Measurements from ENCODE around the gene C1orf116.

The C1orf116 gene

DNA sequence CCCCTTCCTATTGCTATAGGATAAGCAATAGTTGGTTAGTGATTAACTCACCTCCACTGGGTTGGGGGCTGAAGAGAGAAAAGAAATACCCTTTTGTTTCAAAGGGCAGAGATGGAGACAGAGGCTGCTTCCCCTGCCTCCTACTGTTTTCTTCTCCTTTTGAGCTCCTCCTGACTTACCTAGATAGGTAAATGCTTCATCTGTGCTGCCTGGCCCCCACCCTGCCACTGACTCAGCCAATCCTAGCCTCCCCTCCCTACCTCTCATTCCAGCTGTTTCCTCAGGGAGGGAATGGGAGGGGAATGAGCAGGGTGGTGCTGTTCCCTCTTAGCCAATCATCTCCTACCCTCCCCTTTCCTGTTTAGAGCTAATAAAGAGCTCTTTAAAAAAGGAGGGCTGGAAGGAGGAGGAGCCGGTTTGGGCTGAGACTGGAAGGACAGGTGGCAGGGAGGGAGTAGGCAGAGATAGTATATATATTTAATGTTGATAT is at the start of gene C1orf116:
Gene C1orf116 (minus strand): TSS at position 229 of the 490 bp plus-strand sequence. CDS start 5,158 bp downstream, outside the sequence.
- peak within 1 kb of the TSS; percentile 63 for H3K4me3 ChIP-seq (ENCODE audit: low read depth, low read length)
- TF ChIP-seq, protein P1, sequence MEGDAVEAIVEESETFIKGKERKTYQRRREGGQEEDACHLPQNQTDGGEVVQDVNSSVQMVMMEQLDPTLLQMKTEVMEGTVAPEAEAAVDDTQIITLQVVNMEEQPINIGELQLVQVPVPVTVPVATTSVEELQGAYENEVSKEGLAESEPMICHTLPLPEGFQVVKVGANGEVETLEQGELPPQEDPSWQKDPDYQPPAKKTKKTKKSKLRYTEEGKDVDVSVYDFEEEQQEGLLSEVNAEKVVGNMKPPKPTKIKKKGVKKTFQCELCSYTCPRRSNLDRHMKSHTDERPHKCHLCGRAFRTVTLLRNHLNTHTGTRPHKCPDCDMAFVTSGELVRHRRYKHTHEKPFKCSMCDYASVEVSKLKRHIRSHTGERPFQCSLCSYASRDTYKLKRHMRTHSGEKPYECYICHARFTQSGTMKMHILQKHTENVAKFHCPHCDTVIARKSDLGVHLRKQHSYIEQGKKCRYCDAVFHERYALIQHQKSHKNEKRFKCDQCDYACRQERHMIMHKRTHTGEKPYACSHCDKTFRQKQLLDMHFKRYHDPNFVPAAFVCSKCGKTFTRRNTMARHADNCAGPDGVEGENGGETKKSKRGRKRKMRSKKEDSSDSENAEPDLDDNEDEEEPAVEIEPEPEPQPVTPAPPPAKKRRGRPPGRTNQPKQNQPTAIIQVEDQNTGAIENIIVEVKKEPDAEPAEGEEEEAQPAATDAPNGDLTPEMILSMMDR (IDR thresholded peaks at IDR 0.05; ENCODE audit: control insufficient read depth, extremely low read depth, insufficient read depth) = no peak
- peak; percentile 99 for DNase-seq (ENCODE audit: low read depth)

DNA sequence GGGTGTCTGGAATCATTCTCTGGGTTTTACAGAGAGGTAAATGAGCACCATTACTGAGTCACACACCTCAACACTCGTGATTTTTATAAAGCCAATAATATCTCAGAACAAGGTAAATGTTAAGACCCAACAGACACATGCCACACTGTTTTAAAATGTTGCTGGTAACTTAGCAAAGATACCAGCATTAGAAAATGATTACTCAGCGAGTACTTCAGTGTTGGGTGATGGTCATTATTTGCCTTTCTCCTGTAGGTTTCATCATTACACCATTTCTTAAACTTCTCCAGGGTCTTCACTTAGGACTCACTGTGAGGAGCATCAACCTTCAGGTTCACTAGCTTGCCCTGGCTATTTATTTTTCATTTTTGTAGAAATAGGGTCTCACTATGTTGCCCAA is 49.2 kb upstream of the C1orf116 start:
- H3K4me3 ChIP-seq (ENCODE audit: low read depth, low read length) = no peak overlapping the region
- DNase-seq (ENCODE audit: low read depth) = no peak

DNA sequence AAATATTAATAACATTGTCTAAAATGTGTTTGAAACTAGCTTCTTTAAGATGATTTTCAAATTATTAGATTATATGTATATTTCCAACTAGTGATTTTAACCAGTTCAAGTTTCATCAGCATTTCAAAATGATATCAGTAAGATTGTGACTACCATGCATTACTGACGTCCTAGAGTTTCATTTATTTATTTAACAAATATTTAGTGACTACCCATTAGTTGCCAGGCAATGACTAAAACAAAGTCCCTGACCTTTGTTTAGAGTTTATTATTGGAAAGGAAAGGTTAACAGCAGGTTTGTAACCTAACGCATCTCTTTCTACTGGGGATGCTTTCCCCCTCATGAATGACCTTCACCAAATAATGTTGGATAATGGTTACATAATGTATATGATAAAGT is 48.5 kb upstream of the C1orf116 start:
- no peak overlapping the region for H3K4me3 ChIP-seq (ENCODE audit: low read depth, low read length)
- TF ChIP-seq, protein P1 (IDR thresholded peaks at IDR 0.05; ENCODE audit: control insufficient read depth, extremely low read depth, insufficient read depth) = no peak
- peak; percentile 8 for DNase-seq (ENCODE audit: low read depth)

More for the DNA sequence above, 49.2 kb upstream of the C1orf116 start:
- TF ChIP-seq, protein P1 (IDR thresholded peaks at IDR 0.05; ENCODE audit: control insufficient read depth, extremely low read depth, insufficient read depth) = no peak

DNA sequence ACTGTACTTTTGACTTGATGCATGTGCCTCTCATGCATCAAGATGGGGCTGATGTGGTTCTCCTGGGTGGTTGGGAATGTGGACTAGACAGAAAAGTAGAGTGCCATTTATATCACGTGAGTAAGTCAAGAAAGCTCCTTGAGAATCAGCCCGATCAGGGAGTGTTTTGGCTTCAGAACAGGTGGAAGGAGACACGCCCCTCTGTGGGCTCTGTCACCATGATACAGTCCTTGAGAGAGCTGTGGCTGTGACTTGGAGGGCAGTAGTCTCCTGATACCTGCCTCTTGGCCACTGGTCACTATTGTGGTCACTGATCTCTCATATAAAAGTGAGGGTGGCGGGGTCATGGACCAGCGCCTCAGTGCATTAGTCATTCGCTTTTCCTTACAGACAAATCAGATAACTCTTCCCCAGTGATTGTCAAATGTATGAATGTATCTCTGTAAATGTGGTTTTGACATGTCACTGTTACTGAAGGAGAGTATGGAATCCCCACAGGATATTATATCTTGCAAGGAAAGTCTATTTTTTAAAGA is 47.2 kb upstream of the C1orf116 start:
- TF ChIP-seq, protein P1 (IDR thresholded peaks at IDR 0.05; ENCODE audit: control insufficient read depth, extremely low read depth, insufficient read depth) = no peak
- no peak for DNase-seq (ENCODE audit: low read depth)
- H3K4me3 ChIP-seq (ENCODE audit: low read depth, low read length) = no peak overlapping the region

DNA sequence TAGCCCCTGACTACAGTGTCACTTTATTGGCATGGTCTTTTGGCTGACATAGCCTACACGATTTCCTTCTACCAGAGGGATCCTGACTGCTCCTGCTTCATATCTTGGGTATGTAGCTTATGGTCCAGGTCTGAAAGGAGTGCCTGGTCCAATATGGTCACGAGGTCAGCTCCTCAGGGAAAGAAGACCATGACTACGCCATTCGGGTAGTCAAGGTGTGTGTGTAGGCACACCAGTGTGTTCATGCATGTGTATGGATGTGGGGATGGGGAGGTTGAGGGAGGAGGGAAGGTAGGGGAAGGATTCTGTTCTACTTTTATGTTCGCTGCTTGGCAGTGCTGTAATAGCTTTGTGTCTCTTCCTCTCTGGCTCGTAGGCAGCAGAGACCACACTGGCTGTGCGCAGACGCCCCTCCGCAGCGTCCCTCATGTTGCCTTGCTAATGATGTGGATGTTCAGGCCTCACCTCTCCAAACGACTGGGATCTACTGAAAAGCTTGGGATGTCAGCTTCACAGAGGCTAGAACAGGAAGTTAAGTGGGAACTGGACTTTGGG is 46.1 kb upstream of the C1orf116 start:
- TF ChIP-seq, protein P1 (IDR thresholded peaks at IDR 0.05; ENCODE audit: control insufficient read depth, extremely low read depth, insufficient read depth) = no peak
- DNase-seq (ENCODE audit: low read depth) = no peak
- H3K4me3 ChIP-seq (ENCODE audit: low read depth, low read length) = no peak overlapping the region

DNA sequence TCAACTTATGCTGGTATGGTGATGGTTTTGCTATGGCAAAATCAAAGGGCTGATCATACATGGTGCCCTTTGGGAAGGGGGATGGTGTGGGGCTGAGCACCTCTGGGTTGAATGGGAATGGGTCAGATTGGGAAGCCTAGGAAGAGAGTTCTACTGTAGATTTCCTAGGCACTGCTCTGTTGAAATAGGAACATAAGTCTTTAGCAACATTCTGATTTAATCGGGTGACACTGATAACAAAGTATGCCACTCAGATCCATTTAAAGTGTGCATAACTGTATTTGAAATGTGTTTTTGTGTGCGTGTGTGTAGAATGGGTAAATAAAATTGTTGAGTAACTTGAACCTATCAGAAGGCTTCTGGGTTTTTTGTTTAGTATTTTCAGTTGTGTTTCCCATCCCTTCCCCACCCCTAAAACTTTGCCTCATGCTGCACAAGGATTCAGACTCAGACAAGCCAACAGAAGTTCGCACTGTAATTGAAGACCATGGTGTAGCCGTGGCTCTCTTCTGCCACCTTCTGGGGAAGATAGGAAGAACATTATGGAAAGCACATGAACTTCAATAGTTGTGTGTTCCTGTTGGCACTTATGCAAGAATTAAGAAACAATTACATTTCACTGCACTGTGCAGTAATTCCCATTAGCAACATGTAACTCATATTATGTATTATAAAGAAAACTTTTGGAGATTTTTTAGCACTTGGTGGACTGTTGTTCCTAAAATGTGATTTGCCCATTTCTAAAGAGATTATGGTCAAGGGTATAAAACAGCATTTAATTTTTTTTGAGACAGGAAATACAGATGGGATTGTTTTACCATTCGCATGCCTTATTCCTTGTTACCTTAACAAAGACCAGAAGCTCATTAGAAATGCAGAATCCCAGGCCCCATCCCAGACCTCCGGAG is 45.2 kb upstream of the C1orf116 start:
- TF ChIP-seq, protein P1 (IDR thresholded peaks at IDR 0.05; ENCODE audit: control insufficient read depth, extremely low read depth, insufficient read depth) = peak; percentile 91
- no peak overlapping the region for H3K4me3 ChIP-seq (ENCODE audit: low read depth, low read length)
- DNase-seq (ENCODE audit: low read depth) = peak; percentile 63
